Astrocyte (in vitro differentiated cells and primary cell): Measurements from ENCODE around the gene GOLPH3. TPM values are rescaled to one million over a fixed set of nuclear protein-coding genes. Genes with fewer than 3 reads are reported as not detected.

ENCODE experiments used
- DNase-seq: peaks from one replicate; pipeline ENCODE4 v3.0.0-alpha.2; 2010; ENCODE audit warnings: low read depth
- FAIRE-seq: peaks from 2 replicates; lab custom pipeline; 2011; peaks lifted over from hg19 to GRCh38; lab: Jason Lieb, UNC
- H2AFZ ChIP-seq: 2 replicates; pipeline ENCODE4 v1.6.0; 2012; ENCODE audit warnings: low read depth, low read length, inconsistent platforms
- H3K27ac ChIP-seq: 2 replicates; pipeline ENCODE4 v1.5.1; 2011; ENCODE audit warnings: low read depth, low read length, inconsistent platforms
- H3K27me3 ChIP-seq: 2 replicates; pipeline ENCODE4 v1.6.0; 2011; ENCODE audit warnings: low read length, inconsistent platforms; ENCODE audit not compliant: insufficient read depth
- H3K36me3 ChIP-seq: 2 replicates; pipeline ENCODE4 v1.5.1; 2011; ENCODE audit warnings: low read length, inconsistent platforms; ENCODE audit not compliant: insufficient read depth
- H3K4me1 ChIP-seq: 2 replicates; pipeline ENCODE4 v1.5.1; 2011; ENCODE audit warnings: low read length, inconsistent platforms; ENCODE audit not compliant: insufficient read depth
- H3K4me2 ChIP-seq: 2 replicates; pipeline ENCODE4 v1.6.0; 2012; ENCODE audit warnings: low read length, inconsistent platforms
- H3K4me3 ChIP-seq: 2 replicates; pipeline ENCODE4 v1.5.1; 2011; ENCODE audit warnings: low read depth, mild to moderate bottlenecking, low read length, inconsistent platforms; ENCODE audit not compliant: insufficient read depth
- H3K79me2 ChIP-seq: 2 replicates; pipeline ENCODE4 v1.6.0; 2012; ENCODE audit warnings: mild to moderate bottlenecking, low read length, inconsistent platforms; ENCODE audit not compliant: insufficient read depth
- H3K9ac ChIP-seq: 2 replicates; pipeline ENCODE4 v1.6.0; 2012; ENCODE audit warnings: mild to moderate bottlenecking, low read length, inconsistent platforms
- H3K9me3 ChIP-seq: 2 replicates; pipeline ENCODE4 v1.5.1; 2012; ENCODE audit warnings: low read depth, mild to moderate bottlenecking, low read length, inconsistent platforms; ENCODE audit not compliant: insufficient read depth
- H4K20me1 ChIP-seq: 2 replicates; pipeline ENCODE4 v1.6.0; 2012; ENCODE audit warnings: low read length, inconsistent platforms; ENCODE audit not compliant: insufficient read depth
- H3K27ac Mint-ChIP-seq: one replicate; pipeline ENCODE4 v1.8.0; 2021; ENCODE audit warnings: mild to moderate bottlenecking, mixed read lengths; ENCODE audit not compliant: unreplicated experiment
- H3K27me3 Mint-ChIP-seq: one replicate; pipeline ENCODE4 v1.8.0; 2021; ENCODE audit warnings: low read depth, mixed read lengths; ENCODE audit not compliant: unreplicated experiment
- H3K36me3 Mint-ChIP-seq: one replicate; pipeline ENCODE4 v1.8.0; 2021; ENCODE audit warnings: low read depth, mixed read lengths; ENCODE audit not compliant: unreplicated experiment
- H3K4me1 Mint-ChIP-seq: one replicate; pipeline ENCODE4 v1.8.0; 2021; ENCODE audit warnings: low read depth, mixed read lengths; ENCODE audit not compliant: unreplicated experiment
- H3K4me3 Mint-ChIP-seq: one replicate; pipeline ENCODE4 v1.8.0; 2021; ENCODE audit warnings: mild to moderate bottlenecking, moderate library complexity, mixed read lengths; ENCODE audit not compliant: unreplicated experiment
- H3K9me3 Mint-ChIP-seq: one replicate; pipeline ENCODE4 v1.8.0; 2021; ENCODE audit warnings: mild to moderate bottlenecking, mixed read lengths; ENCODE audit not compliant: unreplicated experiment
- CTCF ChIP-seq: IDR thresholded peaks from 2 replicates; pipeline ENCODE4 v1.5.1; 2011; ENCODE audit warnings: low read depth, mild to moderate bottlenecking, inconsistent platforms, low read length, moderate library complexity; ENCODE audit not compliant: insufficient read depth
- EZH2 ChIP-seq: IDR thresholded peaks from 2 replicates; pipeline ENCODE4 v1.6.1; 2012; ENCODE audit warnings: mild to moderate bottlenecking, low read length, inconsistent platforms; ENCODE audit not compliant: insufficient read depth
- total RNA-seq: library from RNA; stranded (reverse); gene quantifications from 2 replicates; pipeline ENCODE4 v1.2.1, GENCODE V29; 2021

Gene GOLPH3
- total RNA-seq, 1 donor from 2014 or later: 114 TPM

GRCh38 chr5:32098291-32098690, 75.8 kb downstream of the GOLPH3 start:
- no peaks in the 10 kb centered on the region for H3K4me1 ChIP-seq
- H3K9me3 ChIP-seq: no peaks in the 10 kb centered on the region
- H3K4me2 ChIP-seq: no peak overlapping the region
- H3K9ac ChIP-seq: no peak overlapping the region
- TF ChIP-seq EZH2 (no peak), CTCF (no peak)
- no peak for FAIRE-seq
- no peak overlapping the region for H3K4me3 ChIP-seq
- H3K27ac Mint-ChIP-seq: no peak overlapping the region
- H3K27me3 Mint-ChIP-seq: no peaks in the 10 kb centered on the region
- H4K20me1 ChIP-seq: peaks cover 28% of the 10 kb centered on the region
- no peaks in the 10 kb centered on the region for H3K27me3 ChIP-seq
- H3K4me1 Mint-ChIP-seq: peaks cover 14% of the 10 kb centered on the region
- no peak overlapping the region for H3K27ac ChIP-seq
- H3K36me3 ChIP-seq: peaks cover 42% of the 10 kb centered on the region
- H3K36me3 Mint-ChIP-seq: peaks cover 22% of the 10 kb centered on the region
- H2AFZ ChIP-seq: no peak overlapping the region
- H3K79me2 ChIP-seq: no peaks in the 10 kb centered on the region
- no peaks in the 10 kb centered on the region for H3K9me3 Mint-ChIP-seq
- no peak overlapping the region for H3K4me3 Mint-ChIP-seq
- no peak for DNase-seq

- Histone ChIP-seq H3K27ac (no peak overlapping the region), H3K27me3 (no peaks in the 10 kb centered on the region), H3K9ac (no peak overlapping the region), H3K4me3 (no peak overlapping the region), H3K36me3 (peaks cover 32% of the 10 kb centered on the region), H3K9me3 (no peaks in the 10 kb centered on the region), H3K79me2 (no peaks in the 10 kb centered on the region), H2AFZ (no peak overlapping the region), H4K20me1 (peaks cover 25% of the 10 kb centered on the region), H3K4me2 (no peak overlapping the region), H3K4me1 (no peaks in the 10 kb centered on the region)
- no peak for DNase-seq
- TF ChIP-seq CTCF (no peak), EZH2 (no peak)
- Mint-ChIP-seq H3K27ac (no peak overlapping the region), H3K27me3 (no peaks in the 10 kb centered on the region), H3K4me1 (peaks cover 19% of the 10 kb centered on the region), H3K4me3 (no peak overlapping the region), H3K9me3 (no peaks in the 10 kb centered on the region), H3K36me3 (peaks cover 22% of the 10 kb centered on the region)
- FAIRE-seq: no peak
Observed at GRCh38 chr5:32096891-32097595, 77.1 kb downstream of the GOLPH3 start.

GRCh38 chr5:32095261-32095671, 78.9 kb downstream of the GOLPH3 start:
- H3K36me3 ChIP-seq: peaks cover 18% of the 10 kb centered on the region
- no peak for FAIRE-seq
- H3K79me2 ChIP-seq: no peaks in the 10 kb centered on the region
- DNase-seq: peak; percentile 19
- H3K4me2 ChIP-seq: no peak overlapping the region
- no peak for TF ChIP-seq EZH2
- TF ChIP-seq CTCF: no peak
- H3K9me3 ChIP-seq: no peaks in the 10 kb centered on the region
- H2AFZ ChIP-seq: no peak overlapping the region
- H3K27me3 ChIP-seq: no peaks in the 10 kb centered on the region
- no peak overlapping the region for H3K9ac ChIP-seq
- Mint-ChIP-seq H3K27ac (peak overlapping the region; percentile 28), H3K4me1 (peaks cover 19% of the 10 kb centered on the region), H3K9me3 (no peaks in the 10 kb centered on the region), H3K27me3 (no peaks in the 10 kb centered on the region), H3K36me3 (peaks cover 17% of the 10 kb centered on the region), H3K4me3 (no peak overlapping the region)
- H3K27ac ChIP-seq: no peak overlapping the region
- H3K4me3 ChIP-seq: no peak overlapping the region
- peaks cover 15% of the 10 kb centered on the region for H4K20me1 ChIP-seq
- no peaks in the 10 kb centered on the region for H3K4me1 ChIP-seq
